Activated T-helper 1 cell treated with anti-CD3 and anti-CD28 coated beads, Interleukin-12 subunit alpha, Interleukin-12 subunit beta, Interleukin-2, Interleukin-4 antibody, amounts not matched to agents 30 ng/mL and 10 ng/mL and 1 ng/mL, durations not matched to agents 14 hours and 24 hours and 36 hours (primary cell): ENCODE data around the gene DGKG. TPM values are rescaled to one million over a fixed set of nuclear protein-coding genes. Genes with fewer than 3 reads are reported as not detected.

ENCODE experiments used
- DNase-seq: peaks from one replicate; pipeline ENCODE4 v3.0.0; 2021; ENCODE audit warnings: low spot score
- H3K27ac Mint-ChIP-seq: one replicate; pipeline ENCODE4 v1.8.0; 2021; ENCODE audit warnings: mild to moderate bottlenecking, mixed read lengths
- H3K27me3 Mint-ChIP-seq: one replicate; pipeline ENCODE4 v1.8.0; 2022; ENCODE audit warnings: mild to moderate bottlenecking, moderate library complexity, mixed read lengths; ENCODE audit not compliant: insufficient read depth
- H3K36me3 Mint-ChIP-seq: one replicate; pipeline ENCODE4 v1.8.0; 2021; ENCODE audit warnings: low read depth, mixed read lengths
- H3K4me1 Mint-ChIP-seq: one replicate; pipeline ENCODE4 v1.8.0; 2021; ENCODE audit warnings: low read depth, mixed read lengths
- H3K4me3 Mint-ChIP-seq: one replicate; pipeline ENCODE4 v1.8.0; 2021; ENCODE audit warnings: mild to moderate bottlenecking, moderate library complexity, mixed read lengths
- H3K9me3 Mint-ChIP-seq: one replicate; pipeline ENCODE4 v1.8.0; 2021; ENCODE audit warnings: mixed read lengths
- intact Hi-C: fragments of 100-400 bp; cut with micrococcal nuclease; formaldehyde crosslinking; loops from one replicate; pipeline ENCODE4 v1.15.1; 2024
- total RNA-seq: library from RNA; stranded (reverse); gene quantifications from 2 replicates; pipeline ENCODE4 v1.2.3, GENCODE V29; 2022

The DGKG gene
- total RNA-seq, 1 donor from 2014 or later, result 0.26 TPM

GRCh38 chr3:186128158-186128557, 233.9 kb downstream of the DGKG start:
- intact Hi-C loops, result no loop called here
- Mint-ChIP-seq H3K27ac (no peak overlapping the region), H3K9me3 (no peaks in the 10 kb centered on the region), H3K4me3 (no peak overlapping the region), H3K36me3 (no peaks in the 10 kb centered on the region), H3K27me3 (peaks cover 38% of the 10 kb centered on the region), H3K4me1 (no peaks in the 10 kb centered on the region)
- DNase-seq, result no peak

GRCh38 chr3:186127463-186127862, 234.6 kb downstream of the DGKG start:
- H3K36me3 Mint-ChIP-seq, result no peaks in the 10 kb centered on the region
- intact Hi-C loops, result no loop called here
- peaks cover 38% of the 10 kb centered on the region for H3K27me3 Mint-ChIP-seq
- H3K9me3 Mint-ChIP-seq, result no peaks in the 10 kb centered on the region
- no peak overlapping the region for H3K4me3 Mint-ChIP-seq
- no peaks in the 10 kb centered on the region for H3K4me1 Mint-ChIP-seq
- no peak overlapping the region for H3K27ac Mint-ChIP-seq
- no peak for DNase-seq

- intact Hi-C loops, result no loop called here
- Mint-ChIP-seq H3K27ac (no peak overlapping the region), H3K4me3 (no peak overlapping the region), H3K36me3 (no peaks in the 10 kb centered on the region), H3K4me1 (no peaks in the 10 kb centered on the region), H3K9me3 (no peaks in the 10 kb centered on the region), H3K27me3 (peaks cover 22% of the 10 kb centered on the region)
- no peak for DNase-seq
Measured at GRCh38 chr3:186125118-186125517, 236.9 kb downstream of the DGKG start.

DNA sequence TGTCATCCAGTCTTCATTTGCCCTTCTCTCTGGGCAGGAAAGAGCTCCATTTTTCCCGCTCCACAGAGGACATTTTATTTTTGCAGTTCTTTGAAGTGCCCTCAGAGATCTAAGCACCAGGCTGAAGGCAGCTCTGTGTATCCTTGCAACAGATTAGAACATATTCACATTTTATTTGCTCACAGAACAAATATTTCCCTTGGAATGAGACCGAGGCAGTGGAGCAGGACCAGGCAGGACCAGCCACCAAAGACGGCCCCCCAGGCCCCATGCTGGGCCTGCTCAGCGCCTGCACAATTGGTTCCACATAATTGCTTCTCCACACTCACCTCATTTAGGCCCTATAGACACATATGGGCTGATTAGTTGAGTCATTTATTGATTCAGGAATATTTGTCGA, 237.4 kb downstream of the DGKG start:
- Mint-ChIP-seq H3K9me3 (no peaks in the 10 kb centered on the region), H3K4me3 (no peak overlapping the region), H3K36me3 (no peaks in the 10 kb centered on the region), H3K27ac (no peak overlapping the region), H3K27me3 (peaks cover 24% of the 10 kb centered on the region), H3K4me1 (no peaks in the 10 kb centered on the region)
- no peak for DNase-seq
- intact Hi-C loops, result no loop called here

GRCh38 chr3:186123012-186123411, 239.0 kb downstream of the DGKG start:
- no peak overlapping the region for H3K27ac Mint-ChIP-seq
- no peak for DNase-seq
- H3K4me1 Mint-ChIP-seq, result no peaks in the 10 kb centered on the region
- H3K36me3 Mint-ChIP-seq, result no peaks in the 10 kb centered on the region
- intact Hi-C loops, result no loop called here
- no peaks in the 10 kb centered on the region for H3K9me3 Mint-ChIP-seq
- peaks cover 30% of the 10 kb centered on the region for H3K27me3 Mint-ChIP-seq
- no peak overlapping the region for H3K4me3 Mint-ChIP-seq

GRCh38 chr3:186121968-186122367, 240.1 kb downstream of the DGKG start:
- no peaks in the 10 kb centered on the region for H3K36me3 Mint-ChIP-seq
- H3K4me1 Mint-ChIP-seq, result no peaks in the 10 kb centered on the region
- no peaks in the 10 kb centered on the region for H3K9me3 Mint-ChIP-seq
- intact Hi-C loops, result no loop called here
- no peak overlapping the region for H3K4me3 Mint-ChIP-seq
- DNase-seq, result no peak
- no peak overlapping the region for H3K27ac Mint-ChIP-seq
- H3K27me3 Mint-ChIP-seq, result peaks cover 37% of the 10 kb centered on the region

- Mint-ChIP-seq H3K27me3 (peaks cover 42% of the 10 kb centered on the region), H3K9me3 (no peaks in the 10 kb centered on the region), H3K36me3 (no peaks in the 10 kb centered on the region), H3K27ac (no peak overlapping the region), H3K4me1 (no peaks in the 10 kb centered on the region), H3K4me3 (no peak overlapping the region)
- DNase-seq, result no peak
- intact Hi-C loops, result no loop called here
Measured at GRCh38 chr3:186121278-186121677, 240.8 kb downstream of the DGKG start.

- no peak overlapping the region for H3K4me3 Mint-ChIP-seq
- no peaks in the 10 kb centered on the region for H3K4me1 Mint-ChIP-seq
- H3K27ac Mint-ChIP-seq, result no peak overlapping the region
- intact Hi-C loops, result no loop called here
- DNase-seq, result no peak
- H3K27me3 Mint-ChIP-seq, result peaks cover 56% of the 10 kb centered on the region
- H3K9me3 Mint-ChIP-seq, result no peaks in the 10 kb centered on the region
- no peaks in the 10 kb centered on the region for H3K36me3 Mint-ChIP-seq
Measured at GRCh38 chr3:186119499-186119898, 242.5 kb downstream of the DGKG start.

- Mint-ChIP-seq H3K9me3 (no peaks in the 10 kb centered on the region), H3K4me1 (no peaks in the 10 kb centered on the region), H3K4me3 (no peak overlapping the region), H3K27me3 (peaks cover 62% of the 10 kb centered on the region), H3K36me3 (no peaks in the 10 kb centered on the region), H3K27ac (no peak overlapping the region)
- intact Hi-C loops, result no loop called here
- DNase-seq, result no peak
Measured at GRCh38 chr3:186118692-186119091, 243.3 kb downstream of the DGKG start.

GRCh38 chr3:186117521-186118134, 244.4 kb downstream of the DGKG start:
- Mint-ChIP-seq H3K36me3 (no peaks in the 10 kb centered on the region), H3K9me3 (no peaks in the 10 kb centered on the region)
- intact Hi-C loops, result no loop called here

DNA sequence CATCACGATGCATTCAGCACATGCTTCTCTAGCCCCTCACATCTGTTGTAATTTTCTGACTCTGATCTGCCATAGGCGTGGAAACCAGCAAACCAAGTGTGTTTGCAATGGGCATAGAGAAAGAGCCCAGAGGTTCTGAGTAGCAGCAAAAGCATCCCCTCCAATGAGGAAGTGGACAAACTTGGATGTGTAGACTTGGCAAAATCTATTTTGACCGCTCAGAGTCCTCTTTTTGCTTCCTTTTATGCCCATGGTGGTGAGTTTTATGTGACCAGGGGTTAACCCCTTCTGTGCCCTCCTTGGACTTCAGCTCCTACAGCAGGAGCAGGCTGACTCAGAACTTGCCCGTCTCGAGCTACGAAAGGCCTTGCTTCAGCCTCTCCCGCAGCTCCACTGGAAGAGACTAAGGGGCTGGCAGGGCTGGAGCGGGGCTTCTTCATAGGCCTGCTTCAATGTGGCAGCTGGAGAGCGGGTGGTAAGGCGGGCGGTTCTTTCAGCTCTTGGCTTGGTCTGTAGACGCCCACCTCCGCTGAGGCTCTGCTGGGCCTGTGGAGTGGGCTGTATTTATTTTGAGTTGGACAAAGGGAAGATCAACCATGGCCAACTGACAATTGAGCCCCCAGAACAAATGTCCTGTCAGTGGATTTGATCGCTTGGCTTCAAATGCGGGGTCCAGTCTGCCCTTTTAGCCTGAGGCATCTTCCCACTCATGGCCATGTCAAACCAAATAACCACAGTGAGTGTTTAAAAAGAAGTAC, 246.6 kb downstream of the DGKG start:
- Mint-ChIP-seq H3K9me3 (no peaks in the 10 kb centered on the region), H3K27me3 (peaks cover 84% of the 10 kb centered on the region), H3K36me3 (no peaks in the 10 kb centered on the region), H3K4me1 (peaks cover 13% of the 10 kb centered on the region), H3K4me3 (no peak overlapping the region), H3K27ac (no peak overlapping the region)
- intact Hi-C loops, result no loop called here
- DNase-seq, result no peak

More at GRCh38 chr3:186117521-186118134, 244.4 kb downstream of the DGKG start:
- Mint-ChIP-seq H3K4me1 (no peaks in the 10 kb centered on the region), H3K27me3 (peaks cover 66% of the 10 kb centered on the region), H3K27ac (no peak overlapping the region), H3K4me3 (no peak overlapping the region)
- DNase-seq, result no peak

GRCh38 chr3:186110975-186111974, 250.8 kb downstream of the DGKG start:
- intact Hi-C loops, result loop anchor here (5.0 kb wide), 1 partner anchor 81 kb away; no protein-coding TSS in a partner anchor
- H3K27ac Mint-ChIP-seq, result no peak overlapping the region
- no peak for DNase-seq

More at GRCh38 chr3:186110975-186111974, 250.8 kb downstream of the DGKG start:
- H3K27me3 Mint-ChIP-seq, result peaks cover 83% of the 10 kb centered on the region
- H3K36me3 Mint-ChIP-seq, result peaks cover 2% of the 10 kb centered on the region
- H3K4me1 Mint-ChIP-seq, result peaks cover 42% of the 10 kb centered on the region
- peak overlapping the region; percentile 90 for H3K4me3 Mint-ChIP-seq
- no peaks in the 10 kb centered on the region for H3K9me3 Mint-ChIP-seq
